Raji (cell line): ENCODE data around the gene AMOT.

Experiments used
- POLR2A ChIP-seq: IDR thresholded peaks from 2 replicates; pipeline ENCODE4 v1.6.1; 2011; ENCODE audit warnings: low read depth, low read length, control low read depth; ENCODE audit not compliant: insufficient read depth

AMOT gene

GRCh38 chrX:112846782-112847181, 6.2 kb upstream of the AMOT start:
- TF ChIP-seq POLR2A, result no peak

- TF ChIP-seq POLR2A, result no peak
Observed at GRCh38 chrX:112846187-112846586, 5.6 kb upstream of the AMOT start.

- TF ChIP-seq POLR2A, result no peak
Observed at GRCh38 chrX:112844250-112844649, 3.6 kb upstream of the AMOT start.

GRCh38 chrX:112841820-112842157, 1.2 kb upstream of the AMOT start:
- TF ChIP-seq POLR2A, result no peak

GRCh38 chrX:112841114-112841819, 636 bp upstream of the AMOT start:
- no peak for TF ChIP-seq POLR2A

- TF ChIP-seq POLR2A, result no peak
Observed at GRCh38 chrX:112839856-112840255, 775 bp downstream of the AMOT start.

GRCh38 chrX:112837531-112837930, 3.1 kb downstream of the AMOT start:
- TF ChIP-seq POLR2A, result no peak

GRCh38 chrX:112835019-112835418, 5.6 kb downstream of the AMOT start:
- no peak for TF ChIP-seq POLR2A

- no peak for TF ChIP-seq POLR2A
Observed at GRCh38 chrX:112834031-112834845, 6.4 kb downstream of the AMOT start.

GRCh38 chrX:112832481-112833095, 8.0 kb downstream of the AMOT start:
- TF ChIP-seq POLR2A, result no peak

- no peak for TF ChIP-seq POLR2A
Observed at GRCh38 chrX:112830540-112830939, 10.1 kb downstream of the AMOT start.

- no peak for TF ChIP-seq POLR2A
Observed at GRCh38 chrX:112827292-112827903, 13.2 kb downstream of the AMOT start.

GRCh38 chrX:112826023-112826422, 14.6 kb downstream of the AMOT start:
- TF ChIP-seq POLR2A, result no peak

GRCh38 chrX:112822892-112823291, 17.7 kb downstream of the AMOT start:
- no peak for TF ChIP-seq POLR2A

GRCh38 chrX:112820364-112821268, 20.0 kb downstream of the AMOT start:
- TF ChIP-seq POLR2A, result no peak
